HepG2 (cell line): ENCODE results near the gene BAIAP3. TPM values are rescaled to one million over a fixed set of nuclear protein-coding genes. Genes with fewer than 3 reads are reported as not detected.

Experiments used
- ATF7 ChIP-seq, 2 experiments: fragments of 450-650 bp in 1 of 2; sonication (generic) in 1 of 2; formaldehyde crosslinking in 1 of 2; IDR thresholded peaks; 2 replicates each; pipeline versions ENCODE4 v1.4.0 to v1.6.1; 2016 to 2020; ENCODE audit warnings: antibody characterized with exemption in 1 of 2, mild to moderate bottlenecking in 1 of 2, missing genetic modification reagents in 1 of 2
- CSRNP1 ChIP-seq: sonication (generic); formaldehyde crosslinking; IDR thresholded peaks from 2 replicates; pipeline ENCODE4 v1.8.1; 2023; ENCODE audit warnings: mild to moderate bottlenecking, missing genetic modification reagents
- ETS1 ChIP-seq: sonication (generic); formaldehyde crosslinking; IDR thresholded peaks from 2 replicates; pipeline ENCODE4 v1.4.0; 2020; ENCODE audit warnings: missing genetic modification reagents
- ISX ChIP-seq: sonication (generic); formaldehyde crosslinking; conservative IDR thresholded peaks from 2 replicates; pipeline ENCODE4 v1.5.0; 2020; ENCODE audit warnings: missing genetic modification reagents
- KLF11 ChIP-seq: IDR thresholded peaks from 2 replicates; pipeline ENCODE4 v1.6.1; 2016; ENCODE audit warnings: missing compliant biosample characterization
- NBN ChIP-seq: fragments of 450-650 bp; conservative IDR thresholded peaks from 2 replicates; pipeline ENCODE4 v1.6.1; 2017
- NCOA2 ChIP-seq: sonication (generic); formaldehyde crosslinking; IDR thresholded peaks from 2 replicates; pipeline ENCODE4 v1.8.0; 2022; ENCODE audit warnings: inconsistent platforms
- NCOA5 ChIP-seq: sonication (generic); formaldehyde crosslinking; IDR thresholded peaks from 2 replicates; pipeline ENCODE4 v1.4.0; 2020; ENCODE audit warnings: missing genetic modification reagents
- ZBTB10 ChIP-seq: sonication (generic); formaldehyde crosslinking; IDR thresholded peaks from 2 replicates; pipeline ENCODE4 v1.4.0; 2020; ENCODE audit warnings: missing genetic modification reagents, borderline replicate concordance
- ZNF20 ChIP-seq: sonication (generic); formaldehyde crosslinking; IDR thresholded peaks from 2 replicates; pipeline ENCODE4 v1.4.0; 2020; ENCODE audit warnings: mild to moderate bottlenecking, moderate library complexity, missing genetic modification reagents
- ZNF34 ChIP-seq: sonication (generic); formaldehyde crosslinking; IDR thresholded peaks from 2 replicates; pipeline ENCODE4 v1.4.0; 2020; ENCODE audit warnings: mild to moderate bottlenecking, missing genetic modification reagents, borderline replicate concordance
- ZNF530 ChIP-seq: sonication (generic); formaldehyde crosslinking; IDR thresholded peaks from 2 replicates; pipeline ENCODE4 v1.5.0; 2020; ENCODE audit warnings: low read depth, mild to moderate bottlenecking, missing genetic modification reagents
- ZNF574 ChIP-seq: sonication (generic); formaldehyde crosslinking; IDR thresholded peaks from 2 replicates; pipeline ENCODE4 v1.4.0; 2020; ENCODE audit warnings: missing genetic modification reagents
- ZNF609 ChIP-seq: sonication (generic); formaldehyde crosslinking; IDR thresholded peaks from 2 replicates; pipeline ENCODE4 v1.4.0; 2020; ENCODE audit warnings: mild to moderate bottlenecking, missing genetic modification reagents, borderline replicate concordance
- polyA plus RNA-seq, 8 experiments: library from polyadenylated mRNA; depleted of rRNA in 3 of 8; stranded (reverse) in 7 of 8; unstranded in 1 of 8; fragments of >200 nt; fragmentation: Illumina TruSeq in 4 of 8; extraction: Trizol in 4 of 8; gene quantifications; 2 replicates each; pipeline versions ENCODE4 v1.2.1 to v1.2.3, GENCODE V29; 2011 to 2016; ENCODE audit warnings: low read depth in 4 of 8, missing spikeins in 1 of 8, mixed read lengths in 1 of 8; ENCODE audit not compliant: insufficient read depth in 1 of 8
- total RNA-seq, 5 experiments: library from RNA; depleted of rRNA; stranded (reverse); fragments of >200 nt; fragmentation: Illumina TruSeq; extraction: Trizol; gene quantifications; 2 replicates each; pipeline ENCODE4 v1.2.3, GENCODE V29; 2016; ENCODE audit warnings: low read depth in 1 of 5

BAIAP3 gene
- total and polyA plus RNA-seq, 2 of the 13 experiments (the other 11 are each of a cell fraction or from before 2014, with no cell fraction given): 3.2 to 5.7 TPM

- TF ChIP-seq ZBTB10 (CRISPR knock-in tag) (peak; percentile 77), NCOA2 (0 out of 2 replicates have a peak, but pooled peaks have one; percentile 22), ZNF34 (no peak), ZNF20 (CRISPR knock-in tag) (peak; percentile 65; the same call in 1 of the 2 replicates), KLF11 (peak; percentile 91), ISX (CRISPR knock-in tag) (peak; percentile 89), ETS1 (CRISPR knock-in tag) (no peak), NBN (no peak), ZNF609 (no peak; the same call in 1 of the 2 replicates), ZNF530 (CRISPR knock-in tag) (peak; percentile 80; the same call in 1 of the 2 replicates), ATF7 (IDR thresholded peaks at IDR 0.05) (no peak), ATF7 (CRISPR knock-in tag; IDR thresholded peaks at IDR 0.05) (peak; percentile 53; the same call in 1 of the 2 replicates), ZNF574 (no peak; the same call in 1 of the 2 replicates), NCOA5 (CRISPR knock-in tag) (no peak), CSRNP1 (CRISPR knock-in tag) (no peak)
Measured at GRCh38 chr16:1308977-1309885, 24.2 kb upstream of the BAIAP3 start, which contains the start of gene UBE2I (continued).
